ENCODE measurements around the gene SFT2D3.

DNA sequence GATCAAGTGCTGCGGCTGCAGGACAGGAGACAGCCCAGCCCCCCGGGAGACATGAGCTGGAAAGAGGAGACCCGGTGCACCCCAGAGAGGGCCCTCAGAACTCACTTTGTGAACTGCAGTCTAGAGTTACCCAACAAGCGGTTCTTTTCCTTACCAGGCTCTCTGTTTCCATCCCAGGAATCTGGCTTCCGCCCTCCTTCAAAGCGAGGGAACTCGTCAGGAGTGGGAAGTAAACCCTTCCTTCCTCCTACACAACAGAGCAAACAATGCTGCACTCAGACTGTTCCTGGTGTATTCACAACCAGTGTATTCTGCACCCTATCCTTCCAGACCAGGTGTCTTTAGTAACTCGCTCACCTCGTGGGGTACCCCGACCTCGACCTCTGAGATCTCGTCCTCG is 8.0 kb downstream of the SFT2D3 start:
- TF ChIP-seq CTCF (IDR thresholded peaks at IDR 0.05; ENCODE audit: low read depth, low read length, poor library complexity, severe bottlenecking) (no peak), EZH2phosphoT487 (IDR thresholded peaks at IDR 0.05; ENCODE audit: borderline replicate concordance, low read length) (no peak)
